ENCODE measurements around the gene POGLUT2.

The POGLUT2 gene

GRCh38 chr13:102798581-102799425 lies at the start of gene POGLUT2, which contains the start of gene BIVM:
POGLUT2 (minus strand) TSS chr13:102798976; CDS start chr13:102798670, 306 bp downstream.
BIVM (plus strand) TSS chr13:102799119; CDS start chr13:102807268, 8,149 bp downstream.
- H3K27ac Mint-ChIP-seq = peak within 1 kb of the TSS; percentile 65
- H3K36me3 Mint-ChIP-seq = peaks cover 18% of the 10 kb centered on the region
- peaks cover 19% of the 10 kb centered on the region for H3K4me1 Mint-ChIP-seq
- ATAC-seq (peak; percentile 87), DNase-seq (ENCODE audit: low spot score in 2 of 2) (peak; percentile 56 to 86)
- H3K9me3 Mint-ChIP-seq = no peaks in the 10 kb centered on the region
- H3K4me3 Mint-ChIP-seq = peak within 1 kb of the TSS; percentile 90

GRCh38 chr13:102847272-102848234 lies 48.8 kb upstream of the POGLUT2 start:
- no peak for DNase-seq (ENCODE audit: low spot score in 2 of 2)
- H3K9me3 Mint-ChIP-seq = no peaks in the 10 kb centered on the region

GRCh38 chr13:102846261-102847015 lies 47.7 kb upstream of the POGLUT2 start:
- H3K4me1 Mint-ChIP-seq = peaks cover 39% of the 10 kb centered on the region
- peak; percentile 12 to 59 for DNase-seq (ENCODE audit: low spot score in 2 of 2)
- H3K36me3 Mint-ChIP-seq = peaks cover 50% of the 10 kb centered on the region
- H3K4me3 Mint-ChIP-seq = peak overlapping the region; percentile 91
- no peaks in the 10 kb centered on the region for H3K9me3 Mint-ChIP-seq
- ATAC-seq = peak; percentile 44
- peak overlapping the region; percentile 97 for H3K27ac Mint-ChIP-seq

More at GRCh38 chr13:102847272-102848234, 48.8 kb upstream of the POGLUT2 start:
- Mint-ChIP-seq H3K36me3 (peaks cover 62% of the 10 kb centered on the region), H3K27ac (peak overlapping the region; percentile 97), H3K4me3 (peak overlapping the region; percentile 91), H3K4me1 (peaks cover 39% of the 10 kb centered on the region)
- no peak for ATAC-seq

GRCh38 chr13:102845630-102846260 lies 47.0 kb upstream of the POGLUT2 start, which contains the start of gene ERCC5:
ERCC5 (plus strand) TSS chr13:102846032; CDS start chr13:102846267, 235 bp downstream.
- H3K4me1 Mint-ChIP-seq = peaks cover 37% of the 10 kb centered on the region
- H3K4me3 Mint-ChIP-seq = peak within 1 kb of the TSS; percentile 91
- H3K36me3 Mint-ChIP-seq = peaks cover 50% of the 10 kb centered on the region
- DNase-seq (ENCODE audit: low spot score in 2 of 2) (peak; percentile 90 to 98), ATAC-seq (peak; percentile 93)
- H3K9me3 Mint-ChIP-seq = no peaks in the 10 kb centered on the region
- peak within 1 kb of the TSS; percentile 97 for H3K27ac Mint-ChIP-seq

- H3K27ac Mint-ChIP-seq = peak overlapping the region; percentile 97
- peaks cover 55% of the 10 kb centered on the region for H3K36me3 Mint-ChIP-seq
- H3K4me3 Mint-ChIP-seq = peak overlapping the region; percentile 91
- peak; percentile 36 for ATAC-seq
- H3K9me3 Mint-ChIP-seq = no peaks in the 10 kb centered on the region
- DNase-seq (ENCODE audit: low spot score in 2 of 2) = no peak
- H3K4me1 Mint-ChIP-seq = peaks cover 33% of the 10 kb centered on the region
Observed at GRCh38 chr13:102845289-102845629, 46.5 kb upstream of the POGLUT2 start.

- Mint-ChIP-seq H3K9me3 (no peaks in the 10 kb centered on the region), H3K4me3 (no peak overlapping the region), H3K27ac (no peak overlapping the region), H3K4me1 (peaks cover under 1% of the 10 kb centered on the region), H3K36me3 (peaks cover 59% of the 10 kb centered on the region)
- ATAC-seq (no peak), DNase-seq (ENCODE audit: low spot score in 2 of 2) (no peak)
Observed at GRCh38 chr13:102839462-102839861, 40.7 kb upstream of the POGLUT2 start.

- Mint-ChIP-seq H3K4me1 (no peaks in the 10 kb centered on the region), H3K27ac (no peak overlapping the region), H3K4me3 (no peak overlapping the region), H3K9me3 (no peaks in the 10 kb centered on the region), H3K36me3 (peaks cover 62% of the 10 kb centered on the region)
- DNase-seq (ENCODE audit: low spot score in 2 of 2) (no peak), ATAC-seq (no peak)
Observed at GRCh38 chr13:102838982-102839381, 40.2 kb upstream of the POGLUT2 start.

- H3K4me3 Mint-ChIP-seq = no peak overlapping the region
- H3K9me3 Mint-ChIP-seq = no peaks in the 10 kb centered on the region
- no peak overlapping the region for H3K27ac Mint-ChIP-seq
- ATAC-seq (no peak), DNase-seq (ENCODE audit: low spot score in 2 of 2) (no peak)
- no peaks in the 10 kb centered on the region for H3K4me1 Mint-ChIP-seq
- peaks cover 63% of the 10 kb centered on the region for H3K36me3 Mint-ChIP-seq
Observed at GRCh38 chr13:102838273-102838672, 39.5 kb upstream of the POGLUT2 start.

- ATAC-seq = no peak
- peaks cover 74% of the 10 kb centered on the region for H3K36me3 Mint-ChIP-seq
- H3K9me3 Mint-ChIP-seq = no peaks in the 10 kb centered on the region
- H3K4me3 Mint-ChIP-seq = no peak overlapping the region
- DNase-seq (ENCODE audit: low spot score in 2 of 2) = no peak
- H3K4me1 Mint-ChIP-seq = no peaks in the 10 kb centered on the region
- no peak overlapping the region for H3K27ac Mint-ChIP-seq
Observed at GRCh38 chr13:102836471-102836870, 37.7 kb upstream of the POGLUT2 start.

GRCh38 chr13:102830646-102831045 lies 31.9 kb upstream of the POGLUT2 start:
- H3K4me1 Mint-ChIP-seq = no peaks in the 10 kb centered on the region
- no peaks in the 10 kb centered on the region for H3K9me3 Mint-ChIP-seq
- no peak for DNase-seq (ENCODE audit: low spot score in 2 of 2)
- peaks cover 42% of the 10 kb centered on the region for H3K36me3 Mint-ChIP-seq
- H3K27ac Mint-ChIP-seq = no peak overlapping the region
- ATAC-seq = no peak
- H3K4me3 Mint-ChIP-seq = no peak overlapping the region

- H3K4me3 Mint-ChIP-seq = no peak overlapping the region
- no peaks in the 10 kb centered on the region for H3K9me3 Mint-ChIP-seq
- peaks cover 33% of the 10 kb centered on the region for H3K36me3 Mint-ChIP-seq
- H3K27ac Mint-ChIP-seq = no peak overlapping the region
- DNase-seq (ENCODE audit: low spot score in 2 of 2) = no peak
- no peak for ATAC-seq
- H3K4me1 Mint-ChIP-seq = no peaks in the 10 kb centered on the region
Observed at GRCh38 chr13:102825921-102826706, 27.3 kb upstream of the POGLUT2 start.

- Mint-ChIP-seq H3K9me3 (no peaks in the 10 kb centered on the region), H3K4me1 (no peaks in the 10 kb centered on the region), H3K4me3 (no peak overlapping the region), H3K36me3 (peaks cover 40% of the 10 kb centered on the region), H3K27ac (no peak overlapping the region)
- no peak for ATAC-seq
- DNase-seq (ENCODE audit: low spot score in 2 of 2) = no peak
Observed at GRCh38 chr13:102825400-102825799, 26.6 kb upstream of the POGLUT2 start.

- peaks cover 68% of the 10 kb centered on the region for H3K36me3 Mint-ChIP-seq
Observed at GRCh38 chr13:102817907-102818306, 19.1 kb upstream of the POGLUT2 start.

GRCh38 chr13:102817241-102817640 lies 18.5 kb upstream of the POGLUT2 start:
- H3K27ac Mint-ChIP-seq = no peak overlapping the region
- ATAC-seq = no peak
- peaks cover 65% of the 10 kb centered on the region for H3K36me3 Mint-ChIP-seq
- no peak for DNase-seq (ENCODE audit: low spot score in 2 of 2)
- H3K4me3 Mint-ChIP-seq = no peak overlapping the region
- peaks cover 16% of the 10 kb centered on the region for H3K4me1 Mint-ChIP-seq
- H3K9me3 Mint-ChIP-seq = no peaks in the 10 kb centered on the region

More at GRCh38 chr13:102817907-102818306, 19.1 kb upstream of the POGLUT2 start:
- Mint-ChIP-seq H3K4me3 (no peak overlapping the region), H3K9me3 (no peaks in the 10 kb centered on the region), H3K4me1 (peaks cover 16% of the 10 kb centered on the region), H3K27ac (no peak overlapping the region)
- ATAC-seq (no peak), DNase-seq (ENCODE audit: low spot score in 2 of 2) (no peak)
